Measurements from ENCODE around the gene PRR32.
"Not testable (repeated sequence)": the region's sequence is repeated elsewhere in the genome, so short reads cannot be mapped to it uniquely, and the experiment has no call there.

PRR32 gene

GRCh38 chrX:126819429-126819828, at the start of gene PRR32:
Gene PRR32, plus strand, starts transcription at chrX:126819729. Its CDS starts 115 bp downstream, at chrX:126819844.
- DNase-seq (ENCODE audit: low spot score): no peak

- no peak for DNase-seq (ENCODE audit: low spot score)
These were observed 49.4 kb upstream of the PRR32 start for GRCh38 chrX:126770179-126770578.

- DNase-seq (ENCODE audit: low spot score): no peak
These were observed 34.0 kb upstream of the PRR32 start for GRCh38 chrX:126785539-126785938.

DNA sequence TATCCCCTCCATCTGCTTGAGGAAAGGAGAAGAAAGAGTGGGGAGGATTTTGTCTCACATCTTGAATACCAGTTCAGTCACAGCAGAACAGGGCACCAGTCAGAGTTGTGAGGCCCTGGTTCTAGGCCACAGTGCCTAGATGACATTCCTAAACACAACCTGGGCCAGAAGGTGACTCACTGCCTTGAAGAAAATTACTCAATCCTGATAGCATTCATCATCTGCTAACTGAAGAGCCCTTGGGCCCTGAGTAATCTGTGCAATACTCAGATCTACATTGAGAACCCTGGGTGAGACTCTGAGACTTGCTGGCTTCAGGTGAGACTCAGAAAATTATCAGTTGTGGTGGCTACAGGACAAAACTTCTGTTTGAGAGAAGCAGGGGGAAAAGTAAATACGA, 20.5 kb upstream of the PRR32 start:
- DNase-seq (ENCODE audit: low spot score): no peak

DNA sequence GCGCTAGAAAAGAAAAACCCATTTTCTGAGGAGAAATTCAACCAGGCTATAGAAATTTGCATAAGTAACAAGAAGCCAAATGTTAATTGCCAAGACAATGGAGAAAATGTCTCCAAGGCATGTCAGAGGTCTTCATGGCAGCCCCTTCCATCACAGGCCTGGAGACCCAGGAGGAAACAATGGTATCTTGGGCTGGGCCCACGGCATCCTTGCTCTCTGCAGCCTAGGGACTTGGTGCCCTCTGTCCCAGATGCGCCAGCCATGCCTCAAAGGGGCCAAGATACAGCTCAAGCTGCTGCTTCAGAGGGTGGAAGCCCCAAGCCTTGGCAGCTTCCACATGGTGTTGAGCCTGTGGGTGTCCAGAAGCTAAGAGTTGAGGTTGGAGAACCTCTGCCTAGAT, 12.7 kb upstream of the PRR32 start:
- not testable (repeated sequence) for DNase-seq (ENCODE audit: low spot score)

DNA sequence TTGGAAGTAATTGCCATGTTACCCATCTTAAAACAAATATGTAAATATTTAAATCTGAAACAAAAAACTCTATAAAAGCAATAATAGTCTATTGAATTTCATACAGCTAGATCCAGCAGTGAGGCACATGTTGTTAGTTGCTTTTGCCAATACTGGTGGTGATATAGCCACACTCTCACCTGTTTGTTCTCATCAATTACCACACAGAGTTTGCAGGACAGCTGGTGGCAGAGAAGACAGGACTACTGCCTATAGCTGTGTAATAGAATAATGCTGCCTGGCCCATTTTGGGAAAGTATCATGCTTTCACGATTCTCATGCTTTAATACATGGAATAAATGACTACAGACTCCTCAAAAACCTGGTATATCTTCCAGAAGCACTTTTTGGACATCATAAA, 3.7 kb upstream of the PRR32 start:
- no peak for DNase-seq (ENCODE audit: low spot score)

- DNase-seq (ENCODE audit: low spot score): no peak
These were observed 1.3 kb downstream of the PRR32 start for GRCh38 chrX:126820700-126821420.

DNA sequence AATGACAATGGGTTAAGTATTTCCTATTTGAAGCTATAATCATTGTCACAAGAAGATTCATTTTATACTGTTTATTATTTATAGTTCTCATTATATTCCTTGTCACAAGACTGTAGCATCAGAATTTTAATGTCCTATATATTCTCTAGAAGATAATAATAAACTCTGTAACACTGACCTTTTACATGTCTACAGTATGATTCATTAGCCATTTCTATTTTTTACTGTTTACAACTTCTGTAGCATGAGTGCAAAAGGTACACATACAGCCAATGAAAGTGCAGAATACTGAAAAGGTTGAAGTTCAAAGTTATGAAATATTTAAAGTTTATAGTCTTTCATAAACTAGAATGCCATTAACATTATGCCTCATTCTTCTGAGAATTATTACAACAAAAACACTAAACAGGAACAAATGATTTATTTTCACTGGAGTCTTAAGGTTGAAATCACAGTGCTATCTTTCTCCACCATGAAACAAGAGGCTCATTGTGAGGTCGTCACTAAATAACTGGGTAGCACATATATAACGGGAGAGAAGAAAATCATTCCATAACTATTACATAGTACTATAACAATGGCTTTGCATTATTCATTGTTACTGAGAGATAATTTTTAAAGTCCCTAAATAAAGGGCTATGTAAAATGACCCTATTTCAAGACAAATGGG, 4.9 kb downstream of the PRR32 start:
- no peak for DNase-seq (ENCODE audit: low spot score)

DNA sequence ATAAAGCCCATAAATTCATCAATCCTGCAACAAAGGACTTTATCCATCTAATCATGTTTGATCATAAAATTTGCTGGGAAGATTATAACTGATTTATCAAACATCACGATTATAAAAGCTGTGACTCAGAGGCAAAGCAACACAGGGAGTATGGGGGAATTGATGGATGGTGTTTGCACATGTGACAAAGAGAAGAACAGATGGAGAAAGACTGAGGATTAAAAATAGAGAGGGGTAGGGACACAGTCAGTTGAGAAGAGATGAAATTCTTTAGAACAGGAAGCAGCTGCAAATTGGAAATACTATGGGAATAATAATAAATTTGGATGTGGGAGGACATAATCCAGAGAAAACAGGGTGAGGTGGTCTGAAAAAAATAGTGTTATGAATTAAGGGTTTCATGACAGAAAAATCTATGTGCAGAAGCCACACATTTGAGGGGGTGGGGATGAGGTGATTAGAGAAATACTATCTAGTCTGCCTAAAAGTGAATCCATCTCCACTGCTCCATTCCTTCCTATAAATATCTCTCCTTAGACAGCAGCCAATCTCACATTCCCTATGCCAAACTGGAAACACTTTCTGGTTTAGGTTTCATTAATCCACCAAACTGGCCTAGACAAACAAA, 6.2 kb downstream of the PRR32 start:
- no peak for DNase-seq (ENCODE audit: low spot score)

DNA sequence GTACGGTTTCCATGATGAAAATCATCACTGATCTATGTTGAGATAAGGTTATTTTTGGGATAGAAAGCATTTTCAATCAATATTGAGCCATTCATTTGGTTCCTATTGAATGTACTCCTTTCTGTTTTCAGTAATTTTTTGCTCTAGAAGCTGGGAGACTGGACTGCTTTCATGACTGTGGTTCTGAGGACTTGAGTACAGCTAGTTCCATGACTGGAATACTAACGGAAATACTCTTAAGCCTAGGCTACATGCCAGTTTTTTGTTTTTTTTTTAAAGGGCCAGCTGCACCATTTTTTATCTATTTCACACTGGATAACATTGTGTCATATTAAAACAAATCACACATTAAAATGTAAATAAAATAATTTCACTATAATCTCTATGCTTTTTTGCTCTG, 16.7 kb downstream of the PRR32 start:
- DNase-seq (ENCODE audit: low spot score): no peak

GRCh38 chrX:126847143-126847542, 27.6 kb downstream of the PRR32 start:
- DNase-seq (ENCODE audit: low spot score): no peak

- no peak for DNase-seq (ENCODE audit: low spot score)
These were observed 36.5 kb downstream of the PRR32 start for GRCh38 chrX:126855839-126856524.
